SK-N-MC (cell line): ENCODE data around the gene TAPBPL.
A peak's percentile ranks its signal among the peaks of the same experiment; 100 is the strongest.
"Not testable (repeated sequence)": the region's sequence is repeated elsewhere in the genome, so short reads cannot be mapped to it uniquely, and the experiment has no call there.

Experiments used
- DNase-seq: peaks from one replicate; pipeline ENCODE4 v3.0.0-alpha.2; 2011; ENCODE audit warnings: low read depth, low spot score
- H3K27ac ChIP-seq: fragments of 200-600 bp; sonication (generic); 2 replicates; pipeline ENCODE4 v1.5.1; 2016; ENCODE audit warnings: mixed run types
- H3K36me3 ChIP-seq: fragments of 200-600 bp; sonication (generic); 2 replicates; pipeline ENCODE4 v1.6.1; 2017; ENCODE audit warnings: antibody characterized with exemption, low read length, mixed read lengths; ENCODE audit not compliant: insufficient read depth
- H3K4me3 ChIP-seq: fragments of 200-600 bp; sonication (generic); 2 replicates; pipeline ENCODE4 v1.5.1; 2016
- H3K9ac ChIP-seq: fragments of 200-600 bp; sonication (generic); 2 replicates; pipeline ENCODE4 v1.8.0; 2017; ENCODE audit warnings: mixed run types, mixed read lengths; ENCODE audit not compliant: insufficient read length
- H3K9me3 ChIP-seq: fragments of 200-600 bp; sonication (generic); 2 replicates; pipeline ENCODE4 v1.6.1; 2017; ENCODE audit warnings: low read depth, mild to moderate bottlenecking, antibody characterized with exemption, low read length, moderate library complexity, mixed read lengths
- EZH2 ChIP-seq: fragments of 200-600 bp; sonication (generic); IDR thresholded peaks from one replicate; pipeline ENCODE4 v1.6.1; 2017; ENCODE audit warnings: antibody characterized with exemption
- FOXP2 ChIP-seq: optimal IDR thresholded peaks from 2 replicates; pipeline ENCODE3; 2011; ENCODE audit warnings: mild to moderate bottlenecking, moderate library complexity; ENCODE audit not compliant: insufficient read depth; ENCODE audit errors: extremely low read length, control extremely low read depth
- POLR2AphosphoS5 ChIP-seq: IDR thresholded peaks from 2 replicates; pipeline ENCODE4 v1.6.1; 2012; ENCODE audit warnings: mild to moderate bottlenecking, low read depth, low read length, borderline replicate concordance

The TAPBPL gene

DNA sequence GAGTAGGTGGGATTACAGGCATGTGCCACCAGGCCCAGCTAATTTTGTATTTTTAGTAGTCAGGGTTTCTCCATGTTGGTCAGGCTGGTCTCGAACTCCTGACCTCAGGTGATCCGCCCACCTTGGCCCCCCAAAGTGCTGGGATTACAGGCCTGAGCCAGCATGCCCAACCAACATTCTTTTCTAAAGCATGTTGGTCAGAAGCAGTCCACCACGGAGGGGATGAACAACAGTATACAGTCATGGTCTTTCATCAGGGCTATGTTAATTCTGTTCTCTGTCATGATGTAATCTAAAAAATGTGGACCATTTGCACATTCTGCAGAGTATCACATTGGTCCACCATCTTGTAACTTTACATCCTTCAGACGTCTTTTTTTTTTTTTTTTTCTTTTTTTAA lies 37.6 kb downstream of the TAPBPL start:
- Histone ChIP-seq H3K36me3 (peaks cover 8% of the 10 kb centered on the region), H3K9ac (no peak overlapping the region), H3K27ac (no peak overlapping the region), H3K4me3 (no peak overlapping the region), H3K9me3 (no peaks in the 10 kb centered on the region)
- TF ChIP-seq FOXP2 (no peak), EZH2 (no peak), POLR2AphosphoS5 (no peak)
- DNase-seq = no peak

DNA sequence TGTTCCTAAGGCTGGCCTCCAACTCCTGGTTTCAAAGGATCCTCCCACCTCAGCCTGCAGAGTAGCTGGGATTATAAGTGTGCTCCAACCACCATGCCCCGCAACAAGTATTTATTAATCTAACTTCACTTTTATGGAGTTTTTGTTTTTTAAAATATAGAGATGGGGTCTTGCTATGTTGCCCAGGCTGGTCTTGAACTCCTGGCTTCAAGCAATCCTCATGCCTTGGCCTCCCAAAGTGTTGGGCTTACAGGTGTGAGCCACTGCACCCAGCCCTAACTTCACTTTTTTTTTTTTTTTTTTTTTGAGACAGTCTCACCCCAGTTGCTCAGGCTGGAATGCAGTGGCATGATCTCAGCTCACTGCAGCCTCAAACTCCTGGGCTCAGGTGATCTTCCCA lies 38.8 kb downstream of the TAPBPL start:
- H3K36me3 ChIP-seq = peaks cover 16% of the 10 kb centered on the region
- H3K27ac ChIP-seq, H3K4me3 ChIP-seq, DNase-seq, H3K9ac ChIP-seq, H3K9me3 ChIP-seq: not testable (repeated sequence)

DNA sequence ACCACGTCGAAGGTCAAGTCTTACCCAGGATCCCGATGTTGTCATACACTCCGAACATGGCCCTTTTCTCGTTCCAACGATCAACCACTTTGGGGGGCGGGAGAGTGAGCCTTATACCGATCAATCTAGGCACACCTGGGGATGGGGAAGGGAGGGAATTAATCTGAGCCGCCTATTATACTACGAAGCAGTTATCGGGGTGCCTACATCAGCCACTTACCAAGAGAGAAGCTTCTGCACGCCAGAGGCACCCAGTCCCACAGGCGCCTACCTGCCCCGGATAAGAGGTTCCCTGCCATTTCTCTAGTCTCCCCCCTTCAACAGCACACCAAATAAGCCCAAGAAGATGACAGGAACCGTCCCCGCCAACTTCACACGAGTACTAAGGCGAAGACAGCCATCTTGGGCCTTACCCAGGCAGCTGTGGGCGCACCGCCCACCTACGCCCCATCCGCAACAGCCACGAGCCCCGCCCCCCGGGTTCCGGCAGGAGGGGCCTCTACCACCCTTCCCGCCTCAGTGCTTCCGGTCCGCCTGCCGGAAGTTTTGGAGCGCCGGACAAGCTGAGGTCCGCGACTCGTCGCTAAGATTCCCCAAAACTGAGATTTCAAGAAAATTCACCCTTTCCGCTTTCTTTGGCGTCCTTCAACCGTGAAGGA lies 41.1 kb downstream of the TAPBPL start, which contains the start of gene MRPL51:
MRPL51 (minus strand) TSS at position 425 of the 659 bp plus-strand sequence; CDS start at position 299, 126 bp downstream.
- Histone ChIP-seq H3K36me3 (peaks cover 35% of the 10 kb centered on the region), H3K4me3 (peak within 1 kb of the TSS; percentile 98), H3K27ac (peak within 1 kb of the TSS; percentile 99), H3K9me3 (no peaks in the 10 kb centered on the region), H3K9ac (peak within 1 kb of the TSS; percentile 99)
- TF ChIP-seq POLR2AphosphoS5 (peak; percentile 93), EZH2 (no peak)
- DNase-seq = peak; percentile 10

DNA sequence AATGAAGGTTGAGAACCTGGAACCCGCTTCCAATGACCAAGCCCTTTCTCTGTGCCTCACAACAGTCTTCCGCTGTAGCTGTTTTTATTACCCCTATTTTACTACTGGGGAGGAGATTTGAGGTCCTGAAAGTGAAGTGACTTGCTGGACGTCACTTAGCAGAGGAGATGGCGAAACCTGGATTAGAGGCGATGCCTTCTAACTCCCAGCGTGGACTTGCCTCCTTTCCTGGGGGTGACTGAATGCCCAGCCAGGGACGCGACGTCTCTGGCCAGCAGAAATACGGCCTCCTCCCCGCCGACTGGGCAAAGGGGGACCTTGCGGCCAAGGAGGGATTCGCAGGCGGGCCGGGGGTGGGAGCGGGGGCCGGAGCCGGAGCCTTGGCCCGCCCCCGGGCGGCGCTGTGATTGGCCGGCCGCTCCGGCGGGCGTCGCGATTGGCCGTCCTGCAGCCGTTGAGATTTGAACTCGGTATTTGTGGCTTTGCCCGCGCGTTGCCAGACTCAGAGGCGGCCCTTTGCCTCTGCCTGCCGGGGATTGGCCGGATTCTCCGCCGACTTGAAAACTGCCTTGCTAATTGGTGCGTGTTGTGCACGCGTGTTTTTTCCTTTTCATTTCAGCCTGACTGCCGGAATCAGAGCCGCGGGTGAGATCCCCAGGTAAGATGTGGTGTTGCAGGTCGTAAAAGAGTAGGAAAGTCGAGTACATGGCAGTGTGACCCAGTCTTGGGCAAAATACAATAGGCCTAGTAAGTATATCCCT lies 41.8 kb downstream of the TAPBPL start, which contains the start of gene NCAPD2:
NCAPD2 (plus strand) TSS at position 606 of the 761 bp plus-strand sequence. CDS start 997 bp downstream, outside the sequence.
- Histone ChIP-seq H3K36me3 (peaks cover 41% of the 10 kb centered on the region), H3K27ac (peak within 1 kb of the TSS; percentile 99), H3K4me3 (peak within 1 kb of the TSS; percentile 98), H3K9ac (peak within 1 kb of the TSS; percentile 99), H3K9me3 (no peaks in the 10 kb centered on the region)
- peak; percentile 84 for DNase-seq
- TF ChIP-seq EZH2 = no peak
- TF ChIP-seq POLR2AphosphoS5 = peak; percentile 83
- no peak for TF ChIP-seq FOXP2

DNA sequence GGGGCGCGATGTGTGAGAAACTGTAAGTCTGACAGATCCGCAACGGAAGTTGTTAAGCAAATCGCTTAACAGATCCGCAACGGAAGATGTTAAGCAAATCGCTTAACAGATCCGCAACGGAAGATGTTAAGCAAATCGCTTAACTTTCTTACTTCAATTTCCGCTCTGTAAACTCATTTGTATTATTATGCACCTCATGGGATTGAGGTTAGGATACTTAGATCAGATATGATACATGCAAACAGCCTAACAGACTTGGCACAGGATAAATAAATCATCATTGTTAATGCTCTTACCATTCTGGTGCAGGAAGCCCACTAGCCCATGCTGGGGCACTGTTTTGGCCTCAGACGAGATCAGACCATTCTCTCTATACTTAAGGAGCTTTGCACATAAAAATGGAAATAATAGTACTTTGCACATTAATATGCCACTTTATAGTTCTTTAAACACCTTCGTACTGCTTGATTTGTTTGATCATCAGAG lies 42.5 kb downstream of the TAPBPL start:
- peak overlapping the region; percentile 98 for H3K4me3 ChIP-seq
- no peak for TF ChIP-seq POLR2AphosphoS5
- TF ChIP-seq EZH2 = no peak
- no peak for TF ChIP-seq FOXP2
- H3K36me3 ChIP-seq = peaks cover 47% of the 10 kb centered on the region
- H3K9ac ChIP-seq = peak overlapping the region; percentile 82
- H3K9me3 ChIP-seq = no peaks in the 10 kb centered on the region
- peak overlapping the region; percentile 94 for H3K27ac ChIP-seq
- DNase-seq = no peak

DNA sequence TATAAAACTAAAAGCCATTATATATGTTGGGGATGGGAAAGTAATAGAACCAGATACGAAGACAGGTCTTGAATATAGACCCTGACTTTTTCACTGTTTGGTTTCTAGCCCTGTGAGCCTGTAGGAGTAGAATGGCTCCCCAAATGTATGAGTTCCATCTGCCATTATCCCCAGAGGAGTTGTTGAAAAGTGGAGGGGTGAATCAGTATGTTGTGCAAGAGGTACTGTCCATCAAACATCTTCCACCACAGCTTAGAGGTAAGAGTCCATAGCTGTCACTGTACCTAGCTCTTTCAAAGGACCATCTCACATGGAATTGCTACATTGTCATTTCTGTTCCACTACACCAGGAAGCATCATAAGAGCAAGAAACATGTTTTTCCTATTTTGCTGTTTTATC lies 43.1 kb downstream of the TAPBPL start:
- Histone ChIP-seq H3K36me3 (peaks cover 53% of the 10 kb centered on the region), H3K9ac (peak overlapping the region; percentile 82), H3K27ac (peak overlapping the region; percentile 94; the same call in 1 of the 2 replicates), H3K9me3 (no peaks in the 10 kb centered on the region), H3K4me3 (peak overlapping the region; percentile 98)
- DNase-seq = no peak
- no peak for TF ChIP-seq EZH2
- TF ChIP-seq FOXP2 = no peak
- TF ChIP-seq POLR2AphosphoS5 = no peak

DNA sequence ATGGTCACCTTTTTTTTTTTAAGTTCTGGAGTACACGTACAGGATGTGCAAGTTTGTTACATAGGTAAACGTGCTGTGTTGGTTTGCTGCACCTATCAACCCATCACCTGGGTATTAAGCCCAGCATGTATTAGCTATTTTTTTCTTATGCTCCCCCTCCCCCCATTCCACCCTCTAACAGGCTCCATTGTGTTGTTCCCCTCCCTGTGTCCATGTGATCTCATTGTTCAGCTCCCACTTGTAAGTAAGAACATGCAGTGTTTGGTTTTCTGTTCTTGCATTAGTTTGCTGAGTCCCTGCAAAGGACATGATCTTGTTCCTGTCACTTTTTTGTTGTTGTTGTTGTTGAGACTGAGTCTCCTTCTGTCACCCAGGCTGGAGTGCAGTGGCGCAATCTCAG lies 45.4 kb downstream of the TAPBPL start:
- H3K36me3 ChIP-seq = peaks cover 55% of the 10 kb centered on the region
- H3K9me3 ChIP-seq, DNase-seq, H3K4me3 ChIP-seq, H3K9ac ChIP-seq, H3K27ac ChIP-seq: not testable (repeated sequence)

DNA sequence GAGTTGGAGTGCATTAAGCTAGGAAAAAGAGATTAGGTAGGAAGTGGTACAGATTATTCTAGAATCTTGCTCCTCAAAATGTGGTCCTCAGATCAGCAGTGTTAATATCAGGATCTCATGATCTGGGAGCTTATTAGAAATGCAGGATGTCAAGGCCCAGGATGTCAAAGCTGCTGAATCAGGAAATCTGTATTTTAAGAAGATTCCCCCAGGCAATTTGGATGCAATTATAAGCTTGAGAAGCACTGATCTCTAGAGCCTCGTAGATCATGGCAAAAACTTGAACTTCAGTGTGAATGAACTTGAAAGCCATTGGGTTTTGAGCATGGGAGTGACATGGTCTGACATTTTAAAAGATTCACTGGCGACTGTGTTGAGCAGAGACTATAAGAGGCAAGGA lies 48.6 kb downstream of the TAPBPL start:
- DNase-seq = peak; percentile 98
- TF ChIP-seq FOXP2 (no peak), POLR2AphosphoS5 (peak; percentile 43; the same call in 1 of the 2 replicates)
- H3K27ac ChIP-seq = peak overlapping the region; percentile 80
- peaks cover 64% of the 10 kb centered on the region for H3K36me3 ChIP-seq
- H3K4me3 ChIP-seq = peak overlapping the region; percentile 44
- H3K9ac ChIP-seq = no peak overlapping the region
- H3K9me3 ChIP-seq = no peaks in the 10 kb centered on the region
